T-helper 2 cell treated with Interferon-gamma antibody and Interleukin-4, amounts not matched to agents 100 ng/mL and 5 ng/mL, for 36 hours (primary cell): ENCODE measurements around the gene MNS1. TPM values are rescaled to one million over a fixed set of nuclear protein-coding genes. Genes with fewer than 3 reads are reported as not detected.

Experiments
- total RNA-seq: library from RNA; stranded (reverse); gene quantifications from 2 replicates; pipeline ENCODE4 v1.2.3, GENCODE V29; 2022

MNS1 gene
- total RNA-seq, 1 donor from 2014 or later = 0.16 TPM

Other genes starting within 250 kb of the MNS1 start
- 40.2 and 41.0 TPM in 2 replicates for gene RFX7, start 221.3 kb downstream of the MNS1 start, total RNA-seq
- 0.39 and 0.77 TPM in 2 replicates for gene TEX9, start 99.7 kb downstream of the MNS1 start, total RNA-seq